ENCODE results near the gene PJVK. TPM values are rescaled to one million over a fixed set of nuclear protein-coding genes. Genes with fewer than 3 reads are reported as not detected.

PJVK gene
- total and polyA plus RNA-seq, 2 of the 13 experiments (the other 11 are each of a cell fraction or from before 2014, with no cell fraction given): 1.2 to 2.6 TPM

GRCh38 chr2:178480227-178481181 is 29.3 kb downstream of the PJVK start, which contains the start of gene PLEKHA3 (continued):
- TF ChIP-seq ZNF407 (CRISPR knock-in tag; IDR thresholded peaks at IDR 0.05; ENCODE audit: not compliant biosample characterization) (no peak), TRAFD1 (CRISPR knock-in tag; IDR thresholded peaks at IDR 0.05; ENCODE audit: borderline replicate concordance) (no peak), ATF2 (CRISPR knock-in tag; IDR thresholded peaks at IDR 0.05) (no peak; the same call in 1 of the 2 replicates), DNMT3B (CRISPR knock-in tag; conservative IDR thresholded peaks at IDR 0.05) (no peak), TFDP2 (CRISPR knock-in tag; IDR thresholded peaks at IDR 0.05) (peak; percentile 38; the same call in 1 of the 2 replicates), SMAD3 (CRISPR knock-in tag; IDR thresholded peaks at IDR 0.05) (no peak), ZBTB3 (CRISPR knock-in tag; IDR thresholded peaks at IDR 0.05; ENCODE audit: borderline replicate concordance, low read depth) (no peak), ZNF747 (CRISPR knock-in tag; IDR thresholded peaks at IDR 0.05; ENCODE audit: borderline replicate concordance) (no peak)
- TF ChIP-seq, protein P1, sequence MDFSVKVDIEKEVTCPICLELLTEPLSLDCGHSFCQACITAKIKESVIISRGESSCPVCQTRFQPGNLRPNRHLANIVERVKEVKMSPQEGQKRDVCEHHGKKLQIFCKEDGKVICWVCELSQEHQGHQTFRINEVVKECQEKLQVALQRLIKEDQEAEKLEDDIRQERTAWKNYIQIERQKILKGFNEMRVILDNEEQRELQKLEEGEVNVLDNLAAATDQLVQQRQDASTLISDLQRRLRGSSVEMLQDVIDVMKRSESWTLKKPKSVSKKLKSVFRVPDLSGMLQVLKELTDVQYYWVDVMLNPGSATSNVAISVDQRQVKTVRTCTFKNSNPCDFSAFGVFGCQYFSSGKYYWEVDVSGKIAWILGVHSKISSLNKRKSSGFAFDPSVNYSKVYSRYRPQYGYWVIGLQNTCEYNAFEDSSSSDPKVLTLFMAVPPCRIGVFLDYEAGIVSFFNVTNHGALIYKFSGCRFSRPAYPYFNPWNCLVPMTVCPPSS (IDR thresholded peaks at IDR 0.05): no peak
- TF ChIP-seq, protein P2, sequence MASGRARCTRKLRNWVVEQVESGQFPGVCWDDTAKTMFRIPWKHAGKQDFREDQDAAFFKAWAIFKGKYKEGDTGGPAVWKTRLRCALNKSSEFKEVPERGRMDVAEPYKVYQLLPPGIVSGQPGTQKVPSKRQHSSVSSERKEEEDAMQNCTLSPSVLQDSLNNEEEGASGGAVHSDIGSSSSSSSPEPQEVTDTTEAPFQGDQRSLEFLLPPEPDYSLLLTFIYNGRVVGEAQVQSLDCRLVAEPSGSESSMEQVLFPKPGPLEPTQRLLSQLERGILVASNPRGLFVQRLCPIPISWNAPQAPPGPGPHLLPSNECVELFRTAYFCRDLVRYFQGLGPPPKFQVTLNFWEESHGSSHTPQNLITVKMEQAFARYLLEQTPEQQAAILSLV (CRISPR knock-in tag; IDR thresholded peaks at IDR 0.05; ENCODE audit: borderline replicate concordance): peak; percentile 50; the same call in 1 of the 2 replicates
